HG03159 (cell line): ENCODE data around the gene SNAI3.
"Not testable (repeated sequence)": the region's sequence is repeated elsewhere in the genome, so short reads cannot be mapped to it uniquely, and the experiment has no call there.

Experiments
- ATAC-seq: cut with Tn5 transposase; IDR thresholded peaks from one replicate; pipeline ENCODE4 v1.9.1; 2021; ENCODE audit warnings: mild to moderate bottlenecking, moderate library complexity; ENCODE audit not compliant: unreplicated experiment

Gene SNAI3

GRCh38 chr16:88671806-88672205 lies 14.5 kb downstream of the SNAI3 start:
- ATAC-seq: no peak

DNA sequence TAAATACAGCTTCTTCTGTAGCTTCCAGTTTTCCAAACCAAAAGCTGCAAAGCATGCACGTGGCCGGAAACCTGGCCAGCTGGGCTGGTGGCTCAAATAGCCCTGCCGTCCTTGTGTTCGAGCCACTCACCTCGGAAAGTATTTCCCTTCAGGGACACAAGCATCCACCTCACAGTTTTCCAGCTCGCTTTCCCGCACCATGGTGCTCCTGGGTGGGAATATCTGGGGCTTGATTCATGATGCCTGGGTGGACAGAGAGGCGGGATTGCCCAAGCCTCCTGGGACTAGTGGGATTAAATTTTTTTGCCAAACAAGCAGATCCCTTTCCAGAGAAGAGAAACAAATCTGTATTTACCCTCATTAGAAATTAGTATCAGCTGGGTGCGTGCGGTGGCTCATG lies 16.3 kb downstream of the SNAI3 start:
- ATAC-seq: no peak

DNA sequence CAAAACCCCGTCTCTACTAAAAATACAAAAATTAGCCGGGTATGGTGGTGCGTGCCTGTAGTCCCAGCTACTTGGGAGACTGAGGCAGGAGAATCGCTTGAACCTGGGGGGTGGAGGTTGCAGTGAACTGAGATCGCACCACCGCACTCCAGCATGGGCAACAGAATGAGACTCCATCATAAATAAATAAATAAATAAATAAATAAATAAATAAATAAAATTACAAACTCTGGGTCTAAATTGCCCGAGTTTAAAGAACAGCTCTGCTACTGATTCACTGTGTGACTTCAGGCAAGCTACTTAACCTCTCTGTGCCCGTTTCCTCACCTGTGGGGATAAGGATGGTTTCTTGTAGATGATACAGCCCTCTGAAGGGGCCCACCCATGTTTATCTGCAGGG lies 16.8 kb downstream of the SNAI3 start:
- ATAC-seq: not testable (repeated sequence)

DNA sequence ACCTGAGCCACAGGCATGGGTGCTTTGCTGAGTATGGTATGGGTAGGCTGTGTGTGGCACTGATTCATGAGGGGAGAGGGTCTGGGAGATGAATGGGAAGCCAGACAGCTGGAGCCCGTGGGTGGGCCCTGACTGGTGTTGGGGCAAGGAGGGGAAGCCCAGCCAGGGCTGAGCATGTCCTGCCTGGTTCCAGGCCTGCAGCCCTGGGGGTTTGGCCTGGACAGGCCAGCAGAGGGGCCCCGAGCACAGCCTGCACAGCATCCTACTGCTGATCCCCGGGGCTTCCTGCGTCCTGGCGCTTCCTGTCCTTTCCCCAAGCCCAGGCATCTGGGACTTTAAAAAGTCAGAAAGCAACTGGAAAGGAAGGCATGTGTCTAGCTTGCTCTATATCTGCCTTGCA lies 18.8 kb downstream of the SNAI3 start:
- no peak for ATAC-seq

DNA sequence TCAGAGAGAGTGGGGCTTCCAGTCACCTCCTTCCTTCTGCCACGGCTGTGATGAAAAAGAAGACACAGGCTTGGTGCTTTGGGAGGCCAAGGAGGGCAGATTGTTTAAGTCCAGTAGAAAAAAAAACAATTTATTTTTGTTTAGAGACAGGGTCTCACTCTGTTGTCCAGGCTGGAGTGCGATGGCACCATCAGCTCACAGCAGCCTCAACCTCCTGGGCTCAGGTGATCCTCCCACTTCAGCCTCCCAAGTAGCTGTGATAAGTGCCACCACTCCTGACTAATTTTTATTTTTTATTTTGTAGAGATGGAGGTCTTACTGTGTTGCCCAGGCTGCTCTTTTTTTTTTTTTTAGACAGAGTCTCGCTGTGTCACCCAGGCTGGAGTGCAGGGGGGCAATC lies 20.7 kb downstream of the SNAI3 start:
- no peak for ATAC-seq

- no peak for ATAC-seq
Measured at GRCh38 chr16:88665148-88665547, 21.2 kb downstream of the SNAI3 start.

- ATAC-seq: peak; percentile 94
Measured at GRCh38 chr16:88662843-88663606, 23.3 kb downstream of the SNAI3 start, which contains the start of gene MVD. Gene MVD (minus strand): TSS chr16:88663091. CDS start chr16:88663080, 11 bp downstream.

DNA sequence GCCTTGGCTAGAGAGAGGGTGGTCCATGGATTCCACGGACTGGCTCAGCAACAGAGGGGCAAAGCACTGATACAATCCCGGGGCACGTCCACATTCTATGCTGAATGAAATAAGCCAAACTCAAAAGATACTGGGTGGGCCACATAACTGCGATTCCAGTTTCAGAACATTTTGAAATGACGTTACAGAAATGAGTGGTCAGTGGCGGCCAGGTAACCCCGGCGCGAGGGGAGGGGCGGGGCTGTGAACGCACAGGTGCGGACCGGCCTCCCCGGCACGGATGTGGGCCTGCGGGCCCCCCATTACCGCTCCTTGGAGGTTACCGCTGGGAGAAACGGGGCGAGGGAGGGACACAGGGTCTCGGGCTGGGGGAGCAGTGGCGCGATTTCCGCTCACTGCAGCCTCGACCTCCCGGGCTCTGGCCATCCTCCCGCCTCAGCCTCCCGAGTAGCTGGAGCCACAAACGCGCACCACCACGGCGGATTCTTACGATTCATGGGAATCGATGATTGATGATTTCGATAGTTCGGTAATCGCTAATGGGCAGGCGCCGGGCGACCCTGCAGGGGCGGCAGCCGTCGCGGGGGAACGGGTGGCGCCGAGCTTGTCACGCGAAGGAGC lies 24.0 kb downstream of the SNAI3 start:
- peak; percentile 6 for ATAC-seq

- no peak for ATAC-seq
Measured at GRCh38 chr16:88661468-88661867, 24.8 kb downstream of the SNAI3 start.

DNA sequence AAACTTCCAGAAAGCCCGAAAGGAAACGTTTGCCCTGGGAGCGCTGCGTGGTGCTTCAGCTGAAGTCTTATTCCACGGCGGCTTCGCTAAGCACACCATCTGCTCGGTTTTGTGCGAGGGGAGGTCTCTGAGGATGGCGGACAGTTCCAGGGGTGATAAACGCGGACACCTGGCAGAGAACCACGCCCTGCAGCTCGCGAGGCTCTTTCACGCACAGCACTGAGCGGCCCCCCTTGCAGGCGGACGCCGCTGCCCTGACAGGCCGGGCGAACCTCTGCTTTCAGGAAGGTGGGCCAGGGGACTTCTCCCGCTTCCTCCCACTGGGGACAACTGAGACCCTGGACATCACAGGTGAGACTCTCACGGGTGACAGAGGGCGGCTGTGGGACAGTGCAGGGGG lies 27.1 kb downstream of the SNAI3 start:
- no peak for ATAC-seq

DNA sequence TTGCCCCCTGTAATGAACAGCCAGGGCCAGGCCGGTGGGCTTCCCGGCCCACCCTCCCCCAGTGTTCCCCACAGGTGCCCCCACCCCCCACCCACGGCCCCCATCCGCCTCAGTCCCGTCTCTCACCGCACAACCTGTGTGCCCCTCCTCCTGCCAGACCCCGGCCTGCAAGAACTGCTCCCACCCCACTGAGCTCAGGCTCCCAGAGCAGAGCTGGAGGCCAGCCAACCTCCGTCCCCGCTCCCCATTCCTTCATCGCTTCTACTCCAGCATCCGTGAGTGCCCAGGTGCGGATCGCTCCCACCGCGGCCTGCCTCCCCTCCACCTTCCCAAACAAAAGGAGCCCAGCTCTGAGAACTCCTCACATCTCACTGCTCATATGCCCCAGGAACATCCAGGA lies 27.6 kb downstream of the SNAI3 start:
- no peak for ATAC-seq

- no peak for ATAC-seq
Measured at GRCh38 chr16:88657371-88657770, 28.9 kb downstream of the SNAI3 start.

DNA sequence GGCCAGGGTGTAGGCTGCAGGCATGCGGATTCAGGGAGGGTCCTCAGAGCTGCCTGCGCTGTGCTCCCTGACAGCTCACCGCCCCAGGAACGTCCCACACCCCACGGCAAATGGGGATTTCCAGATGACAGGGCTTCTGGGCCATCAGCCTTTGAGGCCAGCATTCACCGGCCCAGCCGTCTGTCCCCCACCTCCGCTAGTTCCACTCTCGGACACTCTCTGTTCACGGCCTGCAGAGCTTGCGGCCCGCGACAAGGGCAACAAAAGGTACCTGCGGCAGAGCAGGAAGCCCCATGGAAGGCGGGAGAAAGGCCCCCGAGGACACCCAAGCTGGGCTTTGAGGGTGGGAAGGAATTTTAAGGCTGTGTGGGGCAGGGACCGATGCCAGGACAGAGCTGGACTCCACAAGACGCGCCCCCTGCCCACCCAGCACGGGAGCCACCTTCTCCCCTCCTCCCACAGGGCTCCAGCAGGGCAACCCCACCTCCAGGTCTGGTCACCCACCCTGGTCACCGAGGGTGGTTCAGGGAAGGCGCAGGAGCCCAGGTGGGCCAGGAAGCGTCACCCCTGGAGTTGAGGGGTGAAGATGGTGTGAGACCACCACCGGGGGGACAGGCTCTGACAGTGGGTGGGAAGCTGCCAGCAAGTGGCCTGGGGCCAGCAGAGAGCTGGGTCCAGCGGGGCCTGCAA lies 29.9 kb downstream of the SNAI3 start:
- ATAC-seq: no peak

GRCh38 chr16:88655733-88656281 lies 30.5 kb downstream of the SNAI3 start:
- no peak for ATAC-seq

DNA sequence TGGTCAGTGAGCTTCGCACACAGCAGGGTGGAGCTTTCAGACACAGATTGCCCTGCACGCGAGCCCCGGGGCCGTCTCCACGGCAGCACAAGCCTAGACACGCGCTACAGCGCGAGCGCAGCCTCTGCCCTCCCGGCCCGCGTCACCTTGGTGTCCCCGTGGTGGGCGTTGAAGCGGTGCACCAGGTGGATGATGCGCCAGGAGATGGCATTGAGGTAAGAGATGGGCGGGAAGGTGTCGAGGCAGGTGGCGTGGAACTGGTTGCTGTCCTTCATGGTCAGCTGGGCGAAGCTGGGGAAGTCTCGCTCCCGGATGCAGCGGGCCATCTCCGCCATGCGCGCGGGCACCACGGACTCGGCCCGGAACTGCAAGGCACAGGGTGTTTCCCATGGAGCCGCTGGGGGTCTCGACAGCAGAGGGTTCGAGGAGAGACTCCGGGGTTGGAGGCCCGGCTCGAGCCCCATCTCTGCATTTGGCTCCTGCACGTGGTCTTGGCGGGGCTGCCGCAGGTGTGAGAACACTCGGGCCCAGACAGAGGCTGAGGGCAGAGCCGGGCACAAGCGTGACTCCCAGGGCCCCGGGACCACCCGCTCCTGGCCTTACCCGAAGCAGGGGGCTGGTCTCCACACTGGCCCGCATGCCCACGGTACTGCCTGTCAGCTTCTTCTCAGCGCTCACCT lies 31.1 kb downstream of the SNAI3 start:
- no peak for ATAC-seq

GRCh38 chr16:88654363-88655052 lies 31.8 kb downstream of the SNAI3 start:
- ATAC-seq: no peak

GRCh38 chr16:88653596-88654362 lies 32.5 kb downstream of the SNAI3 start:
- no peak for ATAC-seq

DNA sequence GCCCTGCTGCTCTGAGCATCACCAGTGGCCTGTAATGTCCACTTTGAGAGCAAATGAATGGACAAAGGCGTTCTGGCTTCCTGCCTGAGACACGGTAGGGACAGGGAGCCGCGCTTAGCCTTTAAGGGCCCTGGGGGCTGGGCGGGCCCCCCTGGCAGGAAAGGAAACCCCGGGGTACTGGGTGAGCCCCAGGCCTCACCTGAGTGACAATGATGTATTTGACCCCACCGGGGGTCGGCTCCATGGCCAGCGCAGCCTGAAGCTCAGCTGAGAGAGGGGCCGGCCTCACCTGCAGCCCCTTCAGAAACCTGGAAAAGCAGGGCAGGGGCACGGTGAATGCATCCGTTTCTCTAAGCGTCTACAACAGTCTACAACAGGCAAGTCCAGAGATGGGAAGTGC lies 33.2 kb downstream of the SNAI3 start:
- ATAC-seq: no peak

DNA sequence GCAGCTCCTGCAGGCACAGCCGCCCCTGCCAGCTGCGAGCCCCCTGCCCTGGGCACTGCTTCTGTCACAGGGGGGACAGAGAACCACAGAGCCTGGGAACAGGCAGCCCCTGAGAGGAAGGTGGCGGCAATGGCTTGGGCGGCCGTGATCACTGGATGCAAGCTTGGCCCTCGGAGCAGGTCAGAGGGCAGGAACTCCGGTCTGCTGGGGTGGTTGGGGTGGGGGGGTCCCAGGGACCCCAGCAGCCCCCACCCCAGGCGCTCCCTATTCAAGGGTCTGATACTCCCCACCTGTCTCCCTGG lies 33.6 kb downstream of the SNAI3 start:
- ATAC-seq: no peak
